Kidney tubule cell (primary cell): Measurements from ENCODE around the gene TENT5C.

Experiments
- DNase-seq: peaks from one replicate; pipeline ENCODE4 v3.0.0-alpha.2; 2018; ENCODE audit warnings: low spot score

The TENT5C gene

GRCh38 chr1:117592155-117592554 is 13.7 kb upstream of the TENT5C start:
- peak; percentile 19 for DNase-seq

GRCh38 chr1:117594261-117594990 is 11.4 kb upstream of the TENT5C start:
- no peak for DNase-seq

- DNase-seq, result no peak
These were observed 9.7 kb upstream of the TENT5C start for GRCh38 chr1:117596023-117596720.

- no peak for DNase-seq
These were observed 7.4 kb upstream of the TENT5C start for GRCh38 chr1:117598489-117598888.

GRCh38 chr1:117599286-117600221 is 6.3 kb upstream of the TENT5C start:
- no peak for DNase-seq

DNA sequence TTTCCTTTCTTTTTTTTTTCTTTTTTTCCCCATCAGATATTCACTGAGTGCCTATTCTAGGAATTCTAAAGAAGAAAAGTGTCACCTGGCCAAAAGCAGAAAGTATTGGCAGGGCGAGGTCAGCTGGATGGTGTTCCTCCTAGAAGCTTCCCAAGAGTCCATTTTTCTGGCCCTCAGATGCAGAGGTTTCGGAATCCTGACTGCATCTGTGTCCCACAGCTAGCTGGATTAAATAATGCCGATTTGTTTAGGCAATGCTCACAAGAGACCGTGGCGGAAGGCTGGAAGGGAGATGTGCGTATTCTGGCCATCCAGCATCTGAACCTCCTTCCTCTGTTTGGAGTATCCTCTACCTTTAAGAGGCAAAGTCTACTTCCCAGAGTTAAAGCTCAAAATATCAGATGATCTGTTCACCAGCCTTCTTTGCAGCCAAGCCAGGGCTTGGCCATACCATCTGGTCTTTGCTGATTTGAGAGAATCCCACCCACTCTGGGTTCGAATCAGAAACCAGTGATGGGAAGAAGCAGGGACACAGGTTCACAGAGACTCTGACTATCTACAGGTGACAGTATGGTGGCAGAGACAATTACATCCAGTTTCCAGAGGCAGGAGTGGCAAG is 5.4 kb upstream of the TENT5C start:
- no peak for DNase-seq

- DNase-seq, result no peak
These were observed 4.9 kb upstream of the TENT5C start for GRCh38 chr1:117600966-117601365.

GRCh38 chr1:117602862-117603261 is 3.0 kb upstream of the TENT5C start:
- DNase-seq, result no peak

- DNase-seq, result no peak
These were observed 579 bp upstream of the TENT5C start for GRCh38 chr1:117605164-117605773.

DNA sequence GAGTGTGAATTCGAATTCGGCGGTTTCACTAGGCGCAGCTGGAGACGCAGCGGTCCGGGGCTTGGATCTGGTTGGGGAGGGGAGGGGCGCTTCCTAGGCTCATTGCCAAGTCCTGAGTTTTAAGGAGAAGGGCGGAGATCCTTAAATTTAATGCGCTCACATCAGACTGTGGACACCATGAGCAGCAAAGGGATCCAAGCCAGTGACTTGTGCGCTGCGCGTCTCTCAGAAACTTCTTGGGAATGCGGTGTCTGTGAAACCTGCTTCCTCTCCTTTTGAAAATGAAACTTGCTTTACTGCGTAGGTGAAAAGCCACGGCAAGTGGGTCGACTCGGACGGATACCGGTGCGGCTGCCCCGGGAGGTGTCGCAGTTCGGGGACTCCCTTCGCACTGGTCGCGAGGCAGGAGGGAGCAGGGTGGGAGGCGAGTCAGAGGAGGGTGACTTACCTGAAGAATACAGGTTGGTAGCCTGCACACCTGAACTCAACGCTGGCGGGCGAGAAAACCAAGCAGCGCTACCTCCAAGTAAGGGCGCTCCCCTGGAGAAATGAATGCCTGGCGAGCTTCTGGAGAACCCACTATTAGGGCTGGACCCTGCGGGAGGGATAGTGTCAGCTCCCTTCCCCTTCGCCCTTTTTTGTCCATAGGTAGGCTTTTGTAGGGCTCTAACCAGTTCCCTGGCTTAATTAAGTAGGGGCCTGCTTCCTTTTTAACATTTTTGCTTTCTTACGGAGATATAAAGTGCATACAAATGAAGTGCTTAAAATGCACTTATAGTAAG is 992 bp downstream of the TENT5C start:
- DNase-seq, result peak; percentile 66

DNA sequence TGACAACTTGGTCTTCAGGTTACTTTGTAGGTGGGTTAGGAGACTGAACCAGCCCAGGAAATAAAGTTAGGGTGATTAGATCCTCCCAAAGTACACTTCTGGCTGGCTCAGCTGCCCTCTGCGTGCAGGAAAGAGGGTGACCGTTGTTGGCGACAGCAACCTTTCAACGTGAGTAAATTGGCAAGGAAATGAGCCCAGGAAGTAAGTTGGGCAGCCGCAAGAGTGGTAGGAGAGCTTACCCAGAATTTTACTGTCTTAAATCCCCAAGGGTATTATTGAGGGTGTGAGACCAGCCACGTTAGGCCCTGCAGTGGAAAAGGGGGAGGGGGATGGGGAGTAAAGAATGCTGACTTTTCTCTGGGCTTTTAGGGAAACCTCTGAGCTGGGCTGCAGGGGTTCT is 1.6 kb downstream of the TENT5C start:
- DNase-seq, result peak; percentile 41

DNA sequence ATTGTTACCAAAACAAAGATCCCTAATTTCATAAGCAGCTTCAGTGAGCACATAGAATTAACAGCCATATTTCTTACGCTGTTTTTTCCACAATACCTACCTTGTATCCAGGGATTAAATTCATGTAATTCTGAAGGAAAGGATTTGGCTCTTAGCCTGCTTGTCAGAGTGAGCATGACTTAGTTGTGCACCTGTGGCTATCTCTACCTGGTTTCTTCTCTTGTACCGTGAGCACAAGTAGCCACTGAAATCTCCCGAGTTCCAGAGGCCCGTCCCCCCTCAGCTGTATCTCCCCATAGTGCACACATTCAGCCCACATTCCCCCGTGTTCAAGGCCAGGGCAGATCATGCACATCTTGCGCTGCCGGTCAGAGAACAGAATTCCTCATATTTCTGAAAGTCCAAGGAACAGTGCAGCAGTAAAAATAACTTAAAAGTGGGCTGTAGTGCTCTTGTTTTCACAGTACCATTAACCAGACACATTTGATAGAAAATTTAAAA is 2.3 kb downstream of the TENT5C start:
- DNase-seq, result no peak

GRCh38 chr1:117608758-117609157 is 2.9 kb downstream of the TENT5C start:
- no peak for DNase-seq

GRCh38 chr1:117609471-117609911 is 3.6 kb downstream of the TENT5C start:
- DNase-seq, result no peak

DNA sequence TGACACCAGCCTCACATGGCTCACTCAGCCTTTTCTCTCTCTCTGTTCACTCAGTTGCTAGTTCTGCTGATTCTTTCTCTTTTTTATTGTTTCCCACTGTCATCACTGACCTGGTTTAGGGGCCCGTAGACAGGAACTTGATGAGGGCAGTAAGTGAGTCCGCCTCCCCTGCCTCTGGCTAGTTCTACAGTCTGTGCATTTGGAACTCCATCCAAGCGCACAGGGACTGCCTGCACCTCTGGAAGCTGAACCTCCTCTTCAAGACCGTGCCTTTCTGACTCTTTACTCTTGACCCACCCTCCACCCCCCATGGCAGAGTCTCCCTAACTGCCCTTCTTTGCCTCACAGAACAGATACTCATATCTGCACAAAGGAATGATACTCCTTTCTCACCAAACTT is 4.2 kb downstream of the TENT5C start:
- no peak for DNase-seq

DNA sequence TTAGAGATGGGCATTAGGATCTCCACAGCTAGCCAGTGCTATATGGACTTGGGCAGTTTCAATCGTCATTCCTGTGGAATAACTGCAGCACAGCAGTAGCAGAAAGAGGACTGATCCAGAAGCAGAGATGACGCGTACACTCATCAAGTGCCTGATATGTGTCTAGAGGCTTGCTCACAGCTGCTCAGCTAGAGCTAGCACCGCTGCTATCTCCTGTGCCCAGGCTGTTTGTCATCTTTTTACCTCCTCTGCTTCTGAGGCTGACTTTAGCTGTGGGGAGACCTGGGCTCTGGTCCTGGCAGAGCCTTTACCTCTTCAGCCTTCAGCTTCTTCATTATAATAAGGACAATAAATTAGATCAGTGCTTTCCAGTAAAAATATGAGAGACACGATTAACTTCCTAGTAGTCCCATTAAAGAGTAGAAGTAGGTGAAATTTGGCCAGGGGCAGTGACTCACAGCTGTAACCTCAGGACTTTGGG is 5.3 kb downstream of the TENT5C start:
- DNase-seq, result no peak

GRCh38 chr1:117611894-117612483 is 6.1 kb downstream of the TENT5C start:
- DNase-seq, result no peak

GRCh38 chr1:117612517-117613248 is 6.8 kb downstream of the TENT5C start:
- DNase-seq, result no peak

DNA sequence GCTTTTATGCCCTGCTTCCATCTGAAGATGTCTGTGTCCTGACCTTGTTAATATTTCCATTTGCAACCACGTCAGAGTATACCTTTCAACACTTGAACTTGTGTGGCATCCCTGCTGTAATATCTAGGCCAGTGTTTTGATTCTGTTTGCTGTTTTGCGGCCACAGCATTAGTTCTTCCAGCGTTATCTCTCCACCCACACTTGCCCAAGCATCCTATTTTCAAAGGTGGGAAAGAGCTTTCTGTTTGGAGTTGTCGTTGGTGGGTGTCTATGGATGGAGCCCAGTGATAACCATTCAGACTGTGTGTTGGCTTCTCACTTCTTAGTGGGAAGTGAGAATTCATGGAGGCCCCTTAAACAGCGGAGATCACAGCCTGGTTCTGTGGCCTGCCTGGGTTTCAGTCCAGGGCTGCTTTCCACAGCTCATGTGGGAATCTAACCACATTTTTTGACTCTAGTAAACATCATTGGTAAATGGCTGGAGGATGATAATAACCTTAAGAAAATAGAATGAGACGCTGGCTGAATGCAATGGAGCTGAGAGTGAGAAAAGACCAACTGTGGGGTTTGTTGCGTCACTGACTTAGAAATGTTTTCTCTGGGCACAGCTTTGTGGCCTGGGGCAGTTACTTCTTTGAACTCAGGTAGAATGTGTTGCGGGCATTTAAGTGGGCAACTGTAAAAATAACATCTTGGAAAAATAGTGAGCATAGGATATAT is 7.6 kb downstream of the TENT5C start:
- no peak for DNase-seq
